Embryonic facial prominence (tissue), 1 donor: ENCODE data around the gene SLC30A9.

Experiments used
- DNase-seq: peaks from one replicate; pipeline ENCODE4 v3.0.0-alpha.2; 2016; ENCODE audit errors: extremely low spot score

SLC30A9 gene

GRCh38 chr4:41999321-41999720, 9.0 kb downstream of the SLC30A9 start:
- no peak for DNase-seq

DNA sequence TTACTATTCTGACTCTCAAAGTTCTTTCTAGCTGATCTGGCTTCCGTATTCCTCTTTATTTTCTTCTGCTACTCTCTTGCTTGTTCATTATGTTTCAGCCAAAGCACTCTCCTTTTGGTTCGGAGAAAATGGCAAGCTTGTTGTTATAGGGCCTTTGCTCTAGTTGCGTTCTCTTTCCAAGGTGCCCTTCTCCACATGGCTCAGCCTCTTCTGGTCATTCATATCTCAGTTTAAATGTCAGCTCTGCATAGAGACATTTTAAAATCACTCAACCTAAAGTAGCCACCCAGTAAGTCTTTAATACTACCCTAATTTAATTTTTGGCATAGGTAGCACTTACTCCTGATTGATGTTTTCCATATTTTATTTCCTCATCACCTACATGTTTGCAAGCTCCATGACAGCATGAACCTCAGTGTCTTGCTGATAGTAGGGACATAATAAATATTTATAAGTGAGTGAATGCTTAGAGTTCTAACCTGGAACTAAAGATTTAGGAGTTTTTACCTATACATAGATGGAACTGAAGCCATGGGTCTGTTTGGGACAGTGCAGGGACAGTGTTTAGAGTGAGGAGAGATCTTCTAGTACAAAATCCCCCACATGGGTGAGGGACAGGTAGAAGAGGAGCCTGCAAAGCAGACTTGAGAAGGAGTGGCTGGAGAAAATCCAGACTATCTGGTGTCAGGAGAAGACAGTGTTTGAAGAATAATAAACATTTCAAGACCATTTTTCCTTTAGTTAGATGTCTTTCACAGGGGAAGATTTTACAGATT, 17.9 kb downstream of the SLC30A9 start:
- DNase-seq, result no peak

GRCh38 chr4:42015438-42015837, 25.1 kb downstream of the SLC30A9 start:
- DNase-seq, result no peak

- no peak for DNase-seq
Observed at GRCh38 chr4:42018451-42018850, 28.1 kb downstream of the SLC30A9 start.

DNA sequence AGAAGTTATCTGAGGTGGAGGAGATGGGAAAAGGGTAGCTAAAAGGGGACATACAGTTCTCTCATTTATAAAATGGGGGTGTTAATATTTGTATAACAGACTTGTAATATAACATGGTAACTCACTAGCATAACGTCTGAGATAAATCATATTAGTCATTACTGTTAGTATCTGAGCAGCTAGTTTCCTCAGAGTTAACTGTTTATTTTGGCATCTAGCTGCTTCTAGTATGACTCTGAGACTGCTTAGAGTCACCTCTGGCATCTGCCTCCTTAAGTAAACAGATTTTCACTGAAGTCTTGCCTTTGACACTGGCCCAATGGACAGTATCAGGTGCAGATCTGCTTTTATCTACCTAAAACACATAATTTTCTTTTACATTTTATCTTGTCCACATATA, 58.1 kb downstream of the SLC30A9 start:
- no peak for DNase-seq

DNA sequence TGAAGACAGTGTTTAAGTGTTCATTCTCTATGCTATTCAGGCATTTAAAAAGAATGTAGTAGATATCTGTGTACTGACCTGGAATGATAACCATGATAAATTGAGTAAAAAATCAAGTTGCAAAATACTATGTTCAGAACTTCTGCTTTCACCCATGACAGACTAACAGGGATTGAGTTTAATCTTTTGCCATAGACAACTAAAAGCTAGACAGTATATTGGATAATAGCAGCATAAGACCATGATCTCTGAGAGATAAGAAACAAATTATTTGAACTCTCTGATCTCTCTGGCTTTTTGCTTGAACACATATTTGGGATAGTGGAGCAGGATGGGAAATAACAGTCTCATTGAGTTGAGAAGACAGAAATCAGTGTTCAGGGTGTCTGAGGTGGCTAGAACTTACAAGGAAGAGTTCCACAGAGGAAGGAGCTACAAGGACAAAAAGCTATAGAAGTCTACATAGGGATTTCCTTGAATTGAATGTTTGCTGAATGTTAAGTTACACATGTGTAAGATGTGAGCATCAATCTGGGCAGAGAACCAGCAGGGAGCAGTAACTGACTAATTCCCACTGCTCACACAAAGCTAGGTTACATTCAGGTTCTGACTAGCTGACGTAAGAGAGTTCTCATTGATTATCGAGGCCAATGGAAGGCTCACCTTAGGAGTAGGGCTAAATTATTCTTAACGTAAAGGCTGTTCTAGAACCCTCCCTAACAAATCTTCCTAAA, 60.4 kb downstream of the SLC30A9 start:
- DNase-seq, result no peak

DNA sequence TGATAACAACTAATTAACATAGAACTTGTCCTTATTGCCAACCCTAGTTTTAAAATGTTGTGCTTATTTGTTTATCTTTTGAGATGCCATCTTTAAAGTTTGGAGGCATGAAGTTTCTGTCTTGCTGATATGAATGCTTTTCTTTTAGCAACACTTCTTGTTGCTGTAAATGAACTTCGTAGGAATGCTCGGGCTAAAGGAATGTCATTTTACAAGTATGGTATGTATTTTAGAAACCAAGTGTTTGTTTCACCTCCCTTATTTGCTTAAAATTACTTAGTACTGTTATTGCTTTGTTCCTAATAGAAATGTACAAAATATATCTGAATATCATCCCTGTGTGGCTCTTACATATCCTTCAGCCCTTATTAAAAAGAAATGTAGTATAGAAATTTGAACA, 76.1 kb downstream of the SLC30A9 start:
- no peak for DNase-seq

DNA sequence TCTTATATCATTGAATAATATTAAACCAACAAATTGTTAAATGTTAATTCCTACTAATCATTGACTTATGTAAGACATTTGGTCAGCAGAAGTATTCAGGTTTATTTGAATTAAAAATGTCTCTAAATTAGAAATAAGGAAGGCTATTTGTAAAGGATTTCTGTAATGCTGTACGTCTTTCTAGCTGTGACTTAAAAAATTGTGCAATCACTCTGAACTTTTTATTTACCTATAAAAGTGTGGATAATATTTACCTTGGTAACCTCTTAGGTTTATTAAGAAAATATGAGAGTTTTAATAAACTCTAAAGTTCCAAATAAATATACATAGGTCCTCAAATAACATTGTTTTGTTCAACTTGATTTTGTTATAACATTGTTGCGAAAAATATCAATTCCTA, 76.9 kb downstream of the SLC30A9 start:
- DNase-seq, result no peak

DNA sequence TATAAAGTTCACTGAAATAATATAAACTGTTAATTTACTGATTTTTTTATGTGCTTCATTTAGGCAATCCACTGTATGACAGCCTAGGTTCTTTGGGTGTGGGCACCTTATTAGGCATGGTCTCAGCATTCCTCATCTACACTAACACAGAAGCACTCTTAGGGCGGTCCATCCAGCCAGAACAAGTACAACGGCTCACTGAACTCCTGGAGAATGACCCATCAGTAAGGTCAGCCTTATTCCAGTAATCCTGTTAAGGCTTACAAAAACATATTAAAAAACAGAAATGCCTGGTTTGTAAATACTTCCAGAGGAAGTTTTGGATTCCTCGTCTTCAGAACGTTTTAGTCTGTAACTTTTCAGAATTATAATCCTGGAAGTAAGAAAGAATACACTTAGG, 80.1 kb downstream of the SLC30A9 start:
- no peak for DNase-seq

DNA sequence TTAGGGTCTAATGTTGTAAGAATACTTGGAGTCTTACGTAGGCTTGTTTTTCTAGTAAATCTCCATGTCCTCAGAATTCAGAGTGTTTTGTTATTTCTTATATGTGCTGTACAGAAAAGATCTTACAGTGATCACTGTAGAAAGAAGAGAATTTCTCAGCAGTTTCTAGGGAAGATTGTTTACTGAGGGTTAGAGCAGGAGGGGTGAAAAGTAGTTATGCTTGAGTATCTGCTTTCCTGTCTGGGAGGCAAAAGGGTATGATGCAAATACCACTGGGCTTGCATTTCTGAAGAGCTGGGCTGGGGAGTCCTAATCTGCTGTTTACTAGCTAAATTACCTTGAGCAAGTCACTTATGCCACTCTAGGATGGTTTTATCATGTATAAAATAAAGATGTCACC, 84.0 kb downstream of the SLC30A9 start:
- no peak for DNase-seq

- DNase-seq, result no peak
Observed at GRCh38 chr4:42078184-42078801, 88.0 kb downstream of the SLC30A9 start.

DNA sequence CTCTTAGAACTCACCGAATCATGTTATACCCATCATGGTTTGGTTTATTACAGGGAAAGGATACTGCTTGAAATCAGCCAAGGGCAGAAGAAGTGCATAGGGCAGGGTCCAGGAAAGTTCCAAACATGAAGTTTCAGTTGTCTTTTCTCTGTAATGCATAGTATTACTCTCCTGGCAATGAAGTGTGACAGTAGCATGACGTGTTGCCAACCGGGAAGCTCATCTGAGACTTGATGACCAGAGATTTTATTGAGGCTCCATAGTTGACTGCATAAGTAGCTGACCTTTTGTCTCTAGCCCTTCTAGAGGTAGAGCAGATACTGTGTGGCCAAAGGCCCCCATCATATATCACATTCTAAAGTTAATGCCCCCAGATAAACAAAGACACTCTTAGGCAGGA, 90.0 kb downstream of the SLC30A9 start:
- DNase-seq, result no peak

- DNase-seq, result no peak
Observed at GRCh38 chr4:42083816-42084215, 93.5 kb downstream of the SLC30A9 start.

DNA sequence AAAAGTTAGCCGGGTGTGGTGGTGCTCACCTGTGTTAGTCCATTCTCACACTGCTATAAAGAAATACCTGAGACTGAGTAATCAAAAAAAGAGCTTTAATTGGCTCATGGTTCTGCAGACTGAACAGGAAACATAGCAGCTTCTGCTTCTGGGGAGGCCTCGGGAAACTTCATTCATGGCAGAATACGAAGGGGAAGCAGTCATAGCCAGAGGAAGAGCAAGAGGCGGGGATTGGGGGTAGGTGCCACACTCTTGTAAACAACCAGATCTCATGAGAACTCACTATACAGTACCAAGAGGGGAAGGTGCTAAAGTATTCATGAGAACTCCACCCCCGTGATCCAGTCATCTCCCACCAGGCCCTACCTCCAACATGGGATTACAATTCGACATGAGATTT, 98.1 kb downstream of the SLC30A9 start:
- DNase-seq, result no peak

DNA sequence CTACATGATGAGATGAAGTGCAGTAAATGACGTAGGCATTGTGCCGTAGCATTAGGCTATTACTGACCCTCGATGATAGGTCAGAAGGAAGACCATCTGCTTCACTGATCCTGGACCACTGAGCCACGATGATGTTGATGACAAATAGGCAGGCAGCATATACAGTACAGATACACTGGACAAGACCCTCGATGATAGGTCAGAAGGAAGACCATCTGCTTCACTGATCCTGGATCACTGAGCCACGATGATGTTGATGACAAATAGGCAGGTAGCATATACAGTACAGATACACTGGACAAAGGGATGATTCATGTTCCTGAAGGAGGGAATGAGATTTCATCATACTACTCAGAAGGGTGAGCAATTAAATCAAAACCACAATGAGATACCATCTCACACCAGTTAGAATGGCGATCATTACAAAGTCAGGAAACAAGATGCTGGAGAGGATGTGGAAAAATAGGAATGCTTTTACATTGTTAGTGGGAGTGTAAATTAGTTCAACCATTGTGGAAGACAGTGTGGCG, 111.2 kb downstream of the SLC30A9 start:
- no peak for DNase-seq

DNA sequence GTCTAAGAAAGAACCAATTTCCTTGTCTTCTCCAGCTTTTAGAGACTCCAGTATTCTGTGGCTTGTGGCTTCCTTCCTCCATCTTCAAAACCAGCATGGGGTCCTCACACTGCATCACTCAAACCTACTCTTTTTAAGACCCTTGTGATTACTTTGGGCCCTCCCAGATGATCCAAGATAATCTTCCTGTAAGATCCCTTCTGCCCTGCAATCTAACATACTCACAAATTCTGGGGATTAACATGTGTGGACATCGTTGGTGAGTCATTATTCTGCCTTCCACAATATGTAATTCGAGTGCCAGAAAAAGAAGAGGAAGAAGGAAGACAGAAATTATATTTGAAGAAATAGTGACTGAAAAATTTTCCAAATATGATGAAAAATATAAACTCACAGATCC, 114.2 kb downstream of the SLC30A9 start:
- DNase-seq, result no peak

DNA sequence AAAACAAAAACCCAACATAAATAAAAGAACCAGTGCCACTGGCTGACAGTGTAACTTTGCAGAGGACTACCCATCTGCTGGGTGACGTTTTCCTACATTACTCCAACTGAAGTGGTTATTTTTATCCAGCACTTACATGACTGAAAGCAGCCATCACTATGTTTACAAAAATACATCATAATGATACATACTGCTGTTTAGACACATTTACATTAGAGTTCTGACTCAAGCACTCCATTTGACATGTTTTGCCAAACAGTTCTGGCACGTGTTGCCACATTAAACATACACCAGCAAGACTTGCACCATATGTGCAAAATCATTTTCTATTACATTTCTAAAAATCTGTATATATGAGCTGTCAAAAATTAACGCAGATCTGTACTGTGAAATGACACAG, 122.5 kb downstream of the SLC30A9 start:
- DNase-seq, result no peak

DNA sequence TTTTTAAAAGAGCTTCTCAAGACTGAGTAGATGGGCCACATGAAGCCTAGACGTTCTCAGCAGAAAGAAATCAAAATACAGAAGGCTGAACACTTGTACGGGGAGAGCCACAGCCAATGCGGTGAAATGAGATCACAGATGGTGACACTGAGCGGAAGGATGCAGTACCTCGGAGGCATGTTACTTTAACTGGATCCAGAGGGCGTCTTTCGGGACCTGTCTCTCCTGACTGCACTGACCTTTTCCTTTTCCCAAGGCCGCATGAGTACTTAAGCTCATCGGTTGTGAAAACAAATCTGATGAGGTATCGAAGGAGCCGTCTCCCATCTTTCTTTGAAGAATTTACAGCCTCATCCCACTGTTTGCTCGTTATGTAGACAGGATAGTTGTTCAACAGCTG, 129.6 kb downstream of the SLC30A9 start:
- no peak for DNase-seq

DNA sequence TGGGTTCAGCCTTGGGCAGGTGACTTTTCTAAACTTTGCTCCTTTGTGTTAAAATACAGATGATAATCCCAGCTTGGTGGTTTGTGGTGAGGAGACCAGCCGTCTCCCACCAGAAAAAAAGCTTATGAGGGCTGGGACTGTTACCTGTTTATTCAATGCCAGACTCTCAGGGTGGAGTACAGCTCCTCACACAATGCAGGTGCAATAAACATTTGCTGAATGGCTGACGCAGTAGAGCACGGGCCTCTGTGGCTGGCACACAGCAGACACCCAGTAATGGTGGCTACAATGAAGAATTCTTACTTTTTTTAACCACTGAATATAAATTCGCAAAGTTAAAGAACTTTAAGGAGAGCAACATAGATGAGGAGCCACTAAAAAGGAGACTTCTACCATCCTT, 131.9 kb downstream of the SLC30A9 start:
- DNase-seq, result no peak

GRCh38 chr4:42123071-42123644, 132.8 kb downstream of the SLC30A9 start:
- DNase-seq, result no peak

GRCh38 chr4:42132099-42132498, 141.8 kb downstream of the SLC30A9 start:
- no peak for DNase-seq

- DNase-seq, result no peak
Observed at GRCh38 chr4:42133006-42133405, 142.7 kb downstream of the SLC30A9 start.
